ENCODE data around the gene ZBED6. TPM values are rescaled to one million over a fixed set of nuclear protein-coding genes. Genes with fewer than 3 reads are reported as not detected.
A peak's percentile ranks its signal among the peaks of the same experiment; 100 is the strongest.
"Not testable (repeated sequence)": the region's sequence is repeated elsewhere in the genome, so short reads cannot be mapped to it uniquely, and the experiment has no call there.

The ZBED6 gene
- total RNA-seq (10 to 100 TPM in 8 of 9 donors, 1 to 10 TPM in 1; 7.1 to 19.6 (median 11.9) TPM), polyA plus RNA-seq (1 to 10 TPM; 1.3 to 2.8 TPM)
- long read RNA-seq, donor 1, partial matches to known transcripts: 0 of 4 reads
- long read RNA-seq, donor 1, other reads (novel, unspliced or antisense): 4 of 4 reads
- long read RNA-seq, donor 2: 0 reads
- long read RNA-seq, donor 3, partial matches to known transcripts: 0 of 3 reads
- long read RNA-seq, donor 3, other reads (novel, unspliced or antisense): 3 of 3 reads

- WGBS, 4 donors: 0 to 1% (median 0%) methylated on average over 33 to 59 of the region's 59 CpGs
- TF ChIP-seq, protein P1, sequence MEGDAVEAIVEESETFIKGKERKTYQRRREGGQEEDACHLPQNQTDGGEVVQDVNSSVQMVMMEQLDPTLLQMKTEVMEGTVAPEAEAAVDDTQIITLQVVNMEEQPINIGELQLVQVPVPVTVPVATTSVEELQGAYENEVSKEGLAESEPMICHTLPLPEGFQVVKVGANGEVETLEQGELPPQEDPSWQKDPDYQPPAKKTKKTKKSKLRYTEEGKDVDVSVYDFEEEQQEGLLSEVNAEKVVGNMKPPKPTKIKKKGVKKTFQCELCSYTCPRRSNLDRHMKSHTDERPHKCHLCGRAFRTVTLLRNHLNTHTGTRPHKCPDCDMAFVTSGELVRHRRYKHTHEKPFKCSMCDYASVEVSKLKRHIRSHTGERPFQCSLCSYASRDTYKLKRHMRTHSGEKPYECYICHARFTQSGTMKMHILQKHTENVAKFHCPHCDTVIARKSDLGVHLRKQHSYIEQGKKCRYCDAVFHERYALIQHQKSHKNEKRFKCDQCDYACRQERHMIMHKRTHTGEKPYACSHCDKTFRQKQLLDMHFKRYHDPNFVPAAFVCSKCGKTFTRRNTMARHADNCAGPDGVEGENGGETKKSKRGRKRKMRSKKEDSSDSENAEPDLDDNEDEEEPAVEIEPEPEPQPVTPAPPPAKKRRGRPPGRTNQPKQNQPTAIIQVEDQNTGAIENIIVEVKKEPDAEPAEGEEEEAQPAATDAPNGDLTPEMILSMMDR (IDR thresholded peaks at IDR 0.05): no peak
- peak in 1 of 2 donors; percentile 63 for TF ChIP-seq POLR2A (IDR thresholded peaks at IDR 0.05)
Measured at GRCh38 chr1:203795441-203796235, at the start of gene ZBED6, which contains the start of gene ZC3H11A. ZBED6 (plus strand) TSS chr1:203795623; CDS start chr1:203797523, 1,900 bp downstream. ZC3H11A (plus strand) TSS chr1:203795623; CDS start chr1:203817071, 21,448 bp downstream.

GRCh38 chr1:203746281-203746680 lies 49.1 kb upstream of the ZBED6 start:
- Histone ChIP-seq H3K27me3 (no peaks in the 10 kb centered on the region), H3K27ac (no peak overlapping the region), H3K4me1 (peaks cover 0 to 33% (median 21%) of the 10 kb centered on the region in 12 donors), H3K4me3 (no peak overlapping the region), H3K9me3 (no peaks in the 10 kb centered on the region), H3K36me3 (peaks cover 0 to 13% (median 6%) of the 10 kb centered on the region in 9 donors)
- 91 to 96% (median 95%) methylated on average over 6 of the region's 6 CpGs for WGBS, 4 donors
- DNase-seq (no peak), ATAC-seq (no peak)
- intact Hi-C loops (cut with DNase I): no loop called here
- TF ChIP-seq, protein P1 (IDR thresholded peaks at IDR 0.05): no peak
- no peak for TF ChIP-seq POLR2A (IDR thresholded peaks at IDR 0.05)

More at GRCh38 chr1:203795441-203796235, at the start of gene ZBED6, which contains the start of gene ZC3H11A:
- ATAC-seq (peak; percentile 98 to 99 (median 98)), DNase-seq (peak; percentile 99 to 100 (median 99))
- peaks cover 0 to 31% (median 8%) of the 10 kb centered on the region in 9 donors for H3K36me3 ChIP-seq
- H3K27ac ChIP-seq: peak within 1 kb of the TSS; percentile 89 to 98 (median 96)
- intact Hi-C loops (cut with DNase I): loop anchor here in 2 of 10 donors (5.0 to 10.0 kb wide), 2 partner anchors 168 to 291 kb away; partner anchors contain the start of gene ATP2B4 (in 1 of the 2)
- H3K4me3 ChIP-seq: peak within 1 kb of the TSS; percentile 47 to 92 (median 82)
- H3K9me3 ChIP-seq: no peaks in the 10 kb centered on the region
- H3K4me1 ChIP-seq: peaks cover 8 to 52% (median 42%) of the 10 kb centered on the region in 12 donors
- H3K27me3 ChIP-seq: no peaks in the 10 kb centered on the region

DNA sequence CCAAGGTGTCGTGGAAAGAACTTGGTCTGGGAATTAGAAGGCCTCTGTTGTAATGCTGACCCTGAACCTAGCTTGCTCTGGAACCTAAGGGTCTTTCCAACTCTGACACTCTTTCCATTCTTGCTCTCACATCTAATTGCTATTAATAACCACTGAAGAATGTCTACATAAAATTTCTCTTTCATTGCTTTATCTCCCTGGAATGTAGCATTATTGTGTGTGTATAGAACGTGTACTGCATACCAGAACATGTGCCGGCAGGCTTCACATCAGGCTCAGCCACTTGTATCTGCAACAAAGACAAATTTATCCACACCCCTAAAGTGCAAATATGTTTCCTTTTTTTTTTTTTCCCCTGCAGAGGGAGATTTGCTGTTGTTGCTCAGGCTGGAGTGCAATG lies 44.4 kb upstream of the ZBED6 start:
- Histone ChIP-seq H3K4me3 (no peak overlapping the region), H3K27ac (no peak overlapping the region), H3K4me1 (peaks cover 0 to 7% (median 0%) of the 10 kb centered on the region in 12 donors), H3K27me3 (no peaks in the 10 kb centered on the region), H3K9me3 (no peaks in the 10 kb centered on the region), H3K36me3 (no peaks in the 10 kb centered on the region)
- DNase-seq: no peak
- TF ChIP-seq, protein P1 (IDR thresholded peaks at IDR 0.05): no peak
- no peak for TF ChIP-seq POLR2A (IDR thresholded peaks at IDR 0.05)
- intact Hi-C loops (cut with DNase I): no loop called here
- no peak for ATAC-seq
- WGBS, 4 donors: 48 to 67% (median 62%) methylated on average over 3 of the region's 3 CpGs

- H3K9me3 ChIP-seq; H3K4me1 ChIP-seq; H3K27me3 ChIP-seq; DNase-seq; ATAC-seq; H3K27ac ChIP-seq; H3K4me3 ChIP-seq; intact Hi-C loops (cut with DNase I); H3K36me3 ChIP-seq: not testable (repeated sequence)
- 90 to 97% (median 95%) methylated on average over 5 of the region's 5 CpGs for WGBS, 4 donors
Measured at GRCh38 chr1:203751618-203752361, 43.6 kb upstream of the ZBED6 start.

All from heart left ventricle (tissue), 16 donors.